Panc1 (cell line): ENCODE measurements around the gene PLSCR3.

Experiments used
- TF ChIP-seq, protein P1 (sequence below): fragments of 450-650 bp; IDR thresholded peaks from 2 replicates; pipeline ENCODE4 v1.5.1; 2017; ENCODE audit warnings: mild to moderate bottlenecking
- TF ChIP-seq, protein P2 (sequence below), 2 experiments: IDR thresholded peaks; 2 replicates each; pipeline ENCODE4 v1.6.1; 2011 to 2012; ENCODE audit warnings: low read depth in 2 of 2, control low read depth in 1 of 2, low read length in 1 of 2, mild to moderate bottlenecking in 1 of 2, moderate library complexity in 1 of 2; ENCODE audit not compliant: insufficient read depth in 1 of 2

GRCh38 chr17:7341842-7342241 lies 52.5 kb downstream of the PLSCR3 start:
- TF ChIP-seq, protein P1, sequence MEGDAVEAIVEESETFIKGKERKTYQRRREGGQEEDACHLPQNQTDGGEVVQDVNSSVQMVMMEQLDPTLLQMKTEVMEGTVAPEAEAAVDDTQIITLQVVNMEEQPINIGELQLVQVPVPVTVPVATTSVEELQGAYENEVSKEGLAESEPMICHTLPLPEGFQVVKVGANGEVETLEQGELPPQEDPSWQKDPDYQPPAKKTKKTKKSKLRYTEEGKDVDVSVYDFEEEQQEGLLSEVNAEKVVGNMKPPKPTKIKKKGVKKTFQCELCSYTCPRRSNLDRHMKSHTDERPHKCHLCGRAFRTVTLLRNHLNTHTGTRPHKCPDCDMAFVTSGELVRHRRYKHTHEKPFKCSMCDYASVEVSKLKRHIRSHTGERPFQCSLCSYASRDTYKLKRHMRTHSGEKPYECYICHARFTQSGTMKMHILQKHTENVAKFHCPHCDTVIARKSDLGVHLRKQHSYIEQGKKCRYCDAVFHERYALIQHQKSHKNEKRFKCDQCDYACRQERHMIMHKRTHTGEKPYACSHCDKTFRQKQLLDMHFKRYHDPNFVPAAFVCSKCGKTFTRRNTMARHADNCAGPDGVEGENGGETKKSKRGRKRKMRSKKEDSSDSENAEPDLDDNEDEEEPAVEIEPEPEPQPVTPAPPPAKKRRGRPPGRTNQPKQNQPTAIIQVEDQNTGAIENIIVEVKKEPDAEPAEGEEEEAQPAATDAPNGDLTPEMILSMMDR: no peak
- TF ChIP-seq, protein P2, sequence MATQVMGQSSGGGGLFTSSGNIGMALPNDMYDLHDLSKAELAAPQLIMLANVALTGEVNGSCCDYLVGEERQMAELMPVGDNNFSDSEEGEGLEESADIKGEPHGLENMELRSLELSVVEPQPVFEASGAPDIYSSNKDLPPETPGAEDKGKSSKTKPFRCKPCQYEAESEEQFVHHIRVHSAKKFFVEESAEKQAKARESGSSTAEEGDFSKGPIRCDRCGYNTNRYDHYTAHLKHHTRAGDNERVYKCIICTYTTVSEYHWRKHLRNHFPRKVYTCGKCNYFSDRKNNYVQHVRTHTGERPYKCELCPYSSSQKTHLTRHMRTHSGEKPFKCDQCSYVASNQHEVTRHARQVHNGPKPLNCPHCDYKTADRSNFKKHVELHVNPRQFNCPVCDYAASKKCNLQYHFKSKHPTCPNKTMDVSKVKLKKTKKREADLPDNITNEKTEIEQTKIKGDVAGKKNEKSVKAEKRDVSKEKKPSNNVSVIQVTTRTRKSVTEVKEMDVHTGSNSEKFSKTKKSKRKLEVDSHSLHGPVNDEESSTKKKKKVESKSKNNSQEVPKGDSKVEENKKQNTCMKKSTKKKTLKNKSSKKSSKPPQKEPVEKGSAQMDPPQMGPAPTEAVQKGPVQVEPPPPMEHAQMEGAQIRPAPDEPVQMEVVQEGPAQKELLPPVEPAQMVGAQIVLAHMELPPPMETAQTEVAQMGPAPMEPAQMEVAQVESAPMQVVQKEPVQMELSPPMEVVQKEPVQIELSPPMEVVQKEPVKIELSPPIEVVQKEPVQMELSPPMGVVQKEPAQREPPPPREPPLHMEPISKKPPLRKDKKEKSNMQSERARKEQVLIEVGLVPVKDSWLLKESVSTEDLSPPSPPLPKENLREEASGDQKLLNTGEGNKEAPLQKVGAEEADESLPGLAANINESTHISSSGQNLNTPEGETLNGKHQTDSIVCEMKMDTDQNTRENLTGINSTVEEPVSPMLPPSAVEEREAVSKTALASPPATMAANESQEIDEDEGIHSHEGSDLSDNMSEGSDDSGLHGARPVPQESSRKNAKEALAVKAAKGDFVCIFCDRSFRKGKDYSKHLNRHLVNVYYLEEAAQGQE (IDR thresholded peaks at IDR 0.05; ENCODE audit: insufficient read depth in 1 of 2, low read depth in 2 of 2, low read length in 1 of 2): no peak
